ENCODE results near the gene HSPD1. TPM values are rescaled to one million over a fixed set of nuclear protein-coding genes. Genes with fewer than 3 reads are reported as not detected.
"Not testable (repeated sequence)": the region's sequence is repeated elsewhere in the genome, so short reads cannot be mapped to it uniquely, and the experiment has no call there.

The HSPD1 gene
- total RNA-seq, 1 experiment from 2014 or later: 995 TPM

GRCh38 chr2:197486175-197486574 lies 13.5 kb downstream of the HSPD1 start:
- no peak overlapping the region for H3K4me2 ChIP-seq (ENCODE audit: low read length)
- H2AFZ ChIP-seq (ENCODE audit: low read depth, low read length, poor library complexity, severe bottlenecking): no peak overlapping the region
- ChIA-PET RAD21 (ENCODE audit: low non-redundant PET in 1 of 2, low total read pairs in 2 of 2, uncharacterized antibody in 2 of 2, unreplicated experiment in 2 of 2) (no interaction called here), POLR2A (no interaction called here), CTCF (no interaction called here)
- no TSS peak for BruUV-seq (replicated peaks)
- peaks cover 31% of the 10 kb centered on the region; the same call in 1 of the 2 replicates for H4K20me1 ChIP-seq (ENCODE audit: insufficient read depth)
- no peak for ATAC-seq
- H3K27ac ChIP-seq (ENCODE audit: low read depth, low read length): no peak overlapping the region
- no peaks in the 10 kb centered on the region for H3K4me1 ChIP-seq (ENCODE audit: control insufficient read depth in 1 of 2, insufficient read depth in 2 of 2, low read length in 2 of 2)
- no peak for DNase-seq (ENCODE audit: low read depth, low spot score)
- peaks cover 37 to 52% of the 10 kb centered on the region in 2 experiments for H3K36me3 ChIP-seq (ENCODE audit: control insufficient read depth in 1 of 2, insufficient read depth in 2 of 2, low read length in 2 of 2)
- intact Hi-C loops (cut with micrococcal nuclease): no loop called here
- H3K9me2 ChIP-seq (ENCODE audit: insufficient read depth): no peaks in the 10 kb centered on the region
- TF ChIP-seq SP1 (IDR thresholded peaks at IDR 0.05; ENCODE audit: low read depth) (no peak), MAX (IDR thresholded peaks at IDR 0.05) (no peak), FOSL1 (IDR thresholded peaks at IDR 0.05; ENCODE audit: low read depth) (no peak), ZFX (IDR thresholded peaks at IDR 0.05) (no peak), ELF1 (IDR thresholded peaks at IDR 0.05; ENCODE audit: borderline replicate concordance, low read depth) (no peak), SIN3A (IDR thresholded peaks at IDR 0.05; ENCODE audit: low read depth) (no peak), YY1 (IDR thresholded peaks at IDR 0.05; ENCODE audit: extremely low read depth, insufficient replicate concordance, low read depth, low read length) (no peak), CBX3 (IDR thresholded peaks at IDR 0.05; ENCODE audit: low read depth) (no peak), CTCF (IDR thresholded peaks at IDR 0.05 in 2 of 3, conservative IDR thresholded peaks at IDR 0.05 in 1 of 3; ENCODE audit: borderline replicate concordance in 1 of 3, insufficient read depth in 1 of 3, low read depth in 2 of 3, low read length in 2 of 3) (no peak), ZNF274 (IDR thresholded peaks at IDR 0.05; ENCODE audit: low read depth, low read length) (no peak), SRF (IDR thresholded peaks at IDR 0.05; ENCODE audit: low read depth) (no peak), CEBPB (IDR thresholded peaks at IDR 0.05; ENCODE audit: low read depth) (no peak), REST (IDR thresholded peaks at IDR 0.05; ENCODE audit: low read depth) (no peak), ATF3 (IDR thresholded peaks at IDR 0.05) (no peak), EGR1 (IDR thresholded peaks at IDR 0.05; ENCODE audit: low read depth) (no peak), TCF7L2 (IDR thresholded peaks at IDR 0.05; ENCODE audit: borderline replicate concordance, extremely low read depth, insufficient read depth, insufficient read length) (no peak), EZH2phosphoT487 (IDR thresholded peaks at IDR 0.05; ENCODE audit: borderline replicate concordance) (no peak)
- H3K79me2 ChIP-seq (ENCODE audit: insufficient read depth, low read length): peaks cover 29% of the 10 kb centered on the region
- no peaks in the 10 kb centered on the region for H3K9me3 ChIP-seq (ENCODE audit: control insufficient read depth in 1 of 2, insufficient read depth in 1 of 2, low read depth in 1 of 2, low read length in 2 of 2)
- H3K4me3 ChIP-seq (replicated peaks in 1 of 2; ENCODE audit: low read depth in 1 of 2, low read length in 2 of 2): no peak overlapping the region
- no peak overlapping the region for H3K9ac ChIP-seq (ENCODE audit: low read length)
- H3K27me3 ChIP-seq (ENCODE audit: insufficient read depth, low read length): no peaks in the 10 kb centered on the region

- intact Hi-C loops (cut with micrococcal nuclease): not testable (repeated sequence)
These were observed 15.4 kb downstream of the HSPD1 start for GRCh38 chr2:197484248-197484647.

More at GRCh38 chr2:197484248-197484647, 15.4 kb downstream of the HSPD1 start:
- H3K27me3 ChIP-seq (ENCODE audit: insufficient read depth, low read length); H3K9me3 ChIP-seq (ENCODE audit: control insufficient read depth in 1 of 2, insufficient read depth in 1 of 2, low read depth in 1 of 2, low read length in 2 of 2); RAD21 ChIA-PET (ENCODE audit: low non-redundant PET in 1 of 2, low total read pairs in 2 of 2, uncharacterized antibody in 2 of 2, unreplicated experiment in 2 of 2); H3K9me2 ChIP-seq (ENCODE audit: insufficient read depth); BruUV-seq (replicated peaks); H3K4me3 ChIP-seq (replicated peaks in 1 of 2; ENCODE audit: low read depth in 1 of 2, low read length in 2 of 2); H3K4me1 ChIP-seq (ENCODE audit: control insufficient read depth in 1 of 2, insufficient read depth in 2 of 2, low read length in 2 of 2); H3K4me2 ChIP-seq (ENCODE audit: low read length); H3K9ac ChIP-seq (ENCODE audit: low read length); H3K27ac ChIP-seq (ENCODE audit: low read depth, low read length); H2AFZ ChIP-seq (ENCODE audit: low read depth, low read length, poor library complexity, severe bottlenecking); DNase-seq (ENCODE audit: low read depth, low spot score); CTCF ChIA-PET: not testable (repeated sequence)
- Histone ChIP-seq H3K36me3 (ENCODE audit: control insufficient read depth in 1 of 2, insufficient read depth in 2 of 2, low read length in 2 of 2) (peaks cover 19 to 34% of the 10 kb centered on the region in 2 experiments), H4K20me1 (ENCODE audit: insufficient read depth) (peaks cover 16% of the 10 kb centered on the region; the same call in 1 of the 2 replicates), H3K79me2 (ENCODE audit: insufficient read depth, low read length) (peaks cover 10% of the 10 kb centered on the region; the same call in 1 of the 2 replicates)
- peak; percentile 24 for ATAC-seq
- POLR2A ChIA-PET: interaction anchor here (0.6 to 1.5 kb wide), 2 partner anchors 15 to 17 kb away, joined by 4 read pairs; partner anchors contain the start of gene HSPD1
